Astrocyte (in vitro differentiated cells and primary cell): ENCODE measurements around the gene FBXL7. TPM values are rescaled to one million over a fixed set of nuclear protein-coding genes. Genes with fewer than 3 reads are reported as not detected.

Source experiments
- DNase-seq: peaks from one replicate; pipeline ENCODE4 v3.0.0-alpha.2; 2010; ENCODE audit warnings: low read depth
- FAIRE-seq: peaks from 2 replicates; lab custom pipeline; 2011; peaks lifted over from hg19 to GRCh38; lab: Jason Lieb, UNC
- H2AFZ ChIP-seq: 2 replicates; pipeline ENCODE4 v1.6.0; 2012; ENCODE audit warnings: low read depth, low read length, inconsistent platforms
- H3K27ac ChIP-seq: 2 replicates; pipeline ENCODE4 v1.5.1; 2011; ENCODE audit warnings: low read depth, low read length, inconsistent platforms
- H3K27me3 ChIP-seq: 2 replicates; pipeline ENCODE4 v1.6.0; 2011; ENCODE audit warnings: low read length, inconsistent platforms; ENCODE audit not compliant: insufficient read depth
- H3K36me3 ChIP-seq: 2 replicates; pipeline ENCODE4 v1.5.1; 2011; ENCODE audit warnings: low read length, inconsistent platforms; ENCODE audit not compliant: insufficient read depth
- H3K4me1 ChIP-seq: 2 replicates; pipeline ENCODE4 v1.5.1; 2011; ENCODE audit warnings: low read length, inconsistent platforms; ENCODE audit not compliant: insufficient read depth
- H3K4me2 ChIP-seq: 2 replicates; pipeline ENCODE4 v1.6.0; 2012; ENCODE audit warnings: low read length, inconsistent platforms
- H3K4me3 ChIP-seq: 2 replicates; pipeline ENCODE4 v1.5.1; 2011; ENCODE audit warnings: low read depth, mild to moderate bottlenecking, low read length, inconsistent platforms; ENCODE audit not compliant: insufficient read depth
- H3K79me2 ChIP-seq: 2 replicates; pipeline ENCODE4 v1.6.0; 2012; ENCODE audit warnings: mild to moderate bottlenecking, low read length, inconsistent platforms; ENCODE audit not compliant: insufficient read depth
- H3K9ac ChIP-seq: 2 replicates; pipeline ENCODE4 v1.6.0; 2012; ENCODE audit warnings: mild to moderate bottlenecking, low read length, inconsistent platforms
- H3K9me3 ChIP-seq: 2 replicates; pipeline ENCODE4 v1.5.1; 2012; ENCODE audit warnings: low read depth, mild to moderate bottlenecking, low read length, inconsistent platforms; ENCODE audit not compliant: insufficient read depth
- H4K20me1 ChIP-seq: 2 replicates; pipeline ENCODE4 v1.6.0; 2012; ENCODE audit warnings: low read length, inconsistent platforms; ENCODE audit not compliant: insufficient read depth
- H3K27ac Mint-ChIP-seq: one replicate; pipeline ENCODE4 v1.8.0; 2021; ENCODE audit warnings: mild to moderate bottlenecking, mixed read lengths; ENCODE audit not compliant: unreplicated experiment
- H3K27me3 Mint-ChIP-seq: one replicate; pipeline ENCODE4 v1.8.0; 2021; ENCODE audit warnings: low read depth, mixed read lengths; ENCODE audit not compliant: unreplicated experiment
- H3K36me3 Mint-ChIP-seq: one replicate; pipeline ENCODE4 v1.8.0; 2021; ENCODE audit warnings: low read depth, mixed read lengths; ENCODE audit not compliant: unreplicated experiment
- H3K4me1 Mint-ChIP-seq: one replicate; pipeline ENCODE4 v1.8.0; 2021; ENCODE audit warnings: low read depth, mixed read lengths; ENCODE audit not compliant: unreplicated experiment
- H3K4me3 Mint-ChIP-seq: one replicate; pipeline ENCODE4 v1.8.0; 2021; ENCODE audit warnings: mild to moderate bottlenecking, moderate library complexity, mixed read lengths; ENCODE audit not compliant: unreplicated experiment
- H3K9me3 Mint-ChIP-seq: one replicate; pipeline ENCODE4 v1.8.0; 2021; ENCODE audit warnings: mild to moderate bottlenecking, mixed read lengths; ENCODE audit not compliant: unreplicated experiment
- EZH2 ChIP-seq: IDR thresholded peaks from 2 replicates; pipeline ENCODE4 v1.6.1; 2012; ENCODE audit warnings: mild to moderate bottlenecking, low read length, inconsistent platforms; ENCODE audit not compliant: insufficient read depth
- total RNA-seq: library from RNA; stranded (reverse); gene quantifications from 2 replicates; pipeline ENCODE4 v1.2.1, GENCODE V29; 2021
- TF ChIP-seq, protein P1 (sequence below): IDR thresholded peaks from 2 replicates; pipeline ENCODE4 v1.5.1; 2011; ENCODE audit warnings: low read depth, mild to moderate bottlenecking, inconsistent platforms, low read length, moderate library complexity; ENCODE audit not compliant: insufficient read depth

Gene FBXL7
- total RNA-seq, 1 donor from 2014 or later, result 21.0 TPM

DNA sequence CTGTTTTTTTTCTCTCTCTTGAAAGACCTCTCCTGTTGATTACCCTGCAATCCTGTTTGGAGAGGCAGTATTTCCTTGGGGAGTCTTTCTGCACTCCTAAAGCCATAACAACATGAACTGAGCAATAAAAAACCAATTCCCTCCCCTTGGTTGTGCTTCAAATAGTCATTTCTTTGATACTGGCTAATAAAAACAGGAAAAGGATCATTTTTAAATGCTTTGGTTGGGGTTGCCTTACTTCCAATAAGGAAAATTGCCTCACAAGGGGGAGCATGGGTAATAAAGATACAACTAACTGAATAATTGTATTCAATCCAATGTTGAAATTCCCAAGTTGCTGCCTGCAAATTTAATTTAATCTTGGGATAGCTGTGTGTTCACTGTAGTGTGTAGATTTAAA, 13.9 kb downstream of the FBXL7 start:
- Histone ChIP-seq H2AFZ (no peak overlapping the region), H3K9me3 (no peaks in the 10 kb centered on the region), H4K20me1 (peaks cover 59% of the 10 kb centered on the region), H3K36me3 (no peaks in the 10 kb centered on the region), H3K4me1 (peaks cover 10% of the 10 kb centered on the region), H3K9ac (no peak overlapping the region), H3K79me2 (peaks cover 60% of the 10 kb centered on the region), H3K4me3 (no peak overlapping the region), H3K4me2 (no peak overlapping the region), H3K27ac (no peak overlapping the region), H3K27me3 (no peaks in the 10 kb centered on the region)
- peaks cover 6% of the 10 kb centered on the region for H3K9me3 Mint-ChIP-seq
- H3K27me3 Mint-ChIP-seq, result no peaks in the 10 kb centered on the region
- no peak for TF ChIP-seq EZH2
- TF ChIP-seq, protein P1, sequence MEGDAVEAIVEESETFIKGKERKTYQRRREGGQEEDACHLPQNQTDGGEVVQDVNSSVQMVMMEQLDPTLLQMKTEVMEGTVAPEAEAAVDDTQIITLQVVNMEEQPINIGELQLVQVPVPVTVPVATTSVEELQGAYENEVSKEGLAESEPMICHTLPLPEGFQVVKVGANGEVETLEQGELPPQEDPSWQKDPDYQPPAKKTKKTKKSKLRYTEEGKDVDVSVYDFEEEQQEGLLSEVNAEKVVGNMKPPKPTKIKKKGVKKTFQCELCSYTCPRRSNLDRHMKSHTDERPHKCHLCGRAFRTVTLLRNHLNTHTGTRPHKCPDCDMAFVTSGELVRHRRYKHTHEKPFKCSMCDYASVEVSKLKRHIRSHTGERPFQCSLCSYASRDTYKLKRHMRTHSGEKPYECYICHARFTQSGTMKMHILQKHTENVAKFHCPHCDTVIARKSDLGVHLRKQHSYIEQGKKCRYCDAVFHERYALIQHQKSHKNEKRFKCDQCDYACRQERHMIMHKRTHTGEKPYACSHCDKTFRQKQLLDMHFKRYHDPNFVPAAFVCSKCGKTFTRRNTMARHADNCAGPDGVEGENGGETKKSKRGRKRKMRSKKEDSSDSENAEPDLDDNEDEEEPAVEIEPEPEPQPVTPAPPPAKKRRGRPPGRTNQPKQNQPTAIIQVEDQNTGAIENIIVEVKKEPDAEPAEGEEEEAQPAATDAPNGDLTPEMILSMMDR, result no peak
- no peak overlapping the region for H3K27ac Mint-ChIP-seq
- peaks cover 20% of the 10 kb centered on the region for H3K4me1 Mint-ChIP-seq
- H3K36me3 Mint-ChIP-seq, result peaks cover 15% of the 10 kb centered on the region
- DNase-seq (no peak), FAIRE-seq (no peak)
- no peak overlapping the region for H3K4me3 Mint-ChIP-seq

DNA sequence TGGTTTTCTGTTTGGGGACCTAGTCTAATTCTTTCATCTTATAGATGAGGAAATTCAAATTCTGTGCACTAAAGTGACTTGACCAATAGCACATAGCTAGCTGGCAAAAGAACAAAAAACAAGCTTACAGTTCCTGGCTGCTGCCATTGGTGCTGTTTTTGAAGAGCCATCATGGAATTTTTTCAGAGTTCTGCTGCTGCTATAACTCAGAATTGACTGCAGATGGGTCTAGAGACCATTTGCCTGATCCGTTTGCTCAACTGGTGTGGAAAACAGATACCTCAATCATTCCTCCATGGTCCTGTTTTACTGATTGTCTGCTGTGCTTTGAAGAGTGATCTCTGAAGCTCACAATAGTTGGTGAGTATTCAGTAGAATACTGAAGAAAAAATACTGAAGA, 15.2 kb downstream of the FBXL7 start:
- peaks cover 58% of the 10 kb centered on the region for H3K79me2 ChIP-seq
- no peaks in the 10 kb centered on the region for H3K27me3 ChIP-seq
- no peak overlapping the region for H3K4me2 ChIP-seq
- peaks cover 7% of the 10 kb centered on the region for H3K4me1 ChIP-seq
- Mint-ChIP-seq H3K27me3 (no peaks in the 10 kb centered on the region), H3K4me3 (no peak overlapping the region), H3K4me1 (peaks cover 14% of the 10 kb centered on the region), H3K27ac (no peak overlapping the region), H3K9me3 (peaks cover 6% of the 10 kb centered on the region), H3K36me3 (peaks cover 20% of the 10 kb centered on the region)
- DNase-seq (no peak), FAIRE-seq (no peak)
- H3K4me3 ChIP-seq, result no peak overlapping the region
- no peak overlapping the region for H3K9ac ChIP-seq
- no peak overlapping the region for H3K27ac ChIP-seq
- H3K36me3 ChIP-seq, result no peaks in the 10 kb centered on the region
- TF ChIP-seq EZH2, result no peak
- TF ChIP-seq, protein P1, result no peak
- H2AFZ ChIP-seq, result no peak overlapping the region
- no peaks in the 10 kb centered on the region for H3K9me3 ChIP-seq
- peaks cover 57% of the 10 kb centered on the region for H4K20me1 ChIP-seq

DNA sequence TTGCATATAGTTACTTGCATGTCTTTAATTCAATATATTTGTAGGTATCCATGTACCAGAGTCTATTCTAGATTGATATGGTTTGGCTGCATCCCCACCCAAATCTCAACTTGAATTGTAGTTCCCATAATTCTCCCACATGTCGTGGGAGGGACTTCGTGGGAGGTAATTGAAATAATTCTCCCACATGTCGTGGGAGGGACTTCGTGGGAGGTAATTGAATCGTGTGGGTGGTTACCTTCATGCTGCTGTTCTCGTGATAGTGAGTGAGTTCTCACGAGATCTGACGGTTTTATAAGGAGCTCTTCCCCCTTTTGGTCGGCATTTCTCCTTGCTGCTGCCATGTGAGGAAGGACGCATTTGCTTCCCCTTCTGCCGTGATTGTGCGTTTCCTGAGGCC, 16.5 kb downstream of the FBXL7 start:
- H2AFZ ChIP-seq, result no peak overlapping the region
- H4K20me1 ChIP-seq, result peaks cover 56% of the 10 kb centered on the region
- peaks cover 6% of the 10 kb centered on the region for H3K9me3 Mint-ChIP-seq
- H3K27me3 ChIP-seq, result no peaks in the 10 kb centered on the region
- no peak overlapping the region for H3K4me3 Mint-ChIP-seq
- peaks cover 20% of the 10 kb centered on the region for H3K36me3 Mint-ChIP-seq
- no peak overlapping the region for H3K4me3 ChIP-seq
- no peak overlapping the region for H3K27ac Mint-ChIP-seq
- H3K27ac ChIP-seq, result no peak overlapping the region
- no peaks in the 10 kb centered on the region for H3K27me3 Mint-ChIP-seq
- FAIRE-seq, result no peak
- H3K36me3 ChIP-seq, result no peaks in the 10 kb centered on the region
- no peaks in the 10 kb centered on the region for H3K4me1 ChIP-seq
- peaks cover 12% of the 10 kb centered on the region for H3K4me1 Mint-ChIP-seq
- H3K9ac ChIP-seq, result no peak overlapping the region
- H3K4me2 ChIP-seq, result no peak overlapping the region
- no peaks in the 10 kb centered on the region for H3K9me3 ChIP-seq
- H3K79me2 ChIP-seq, result peaks cover 59% of the 10 kb centered on the region
- DNase-seq, result no peak
- TF ChIP-seq, protein P1, result no peak
